ENCODE measurements around the gene ZNF335.

ZNF335 gene

GRCh38 chr20:45951925-45952834, 19.8 kb downstream of the ZNF335 start:
- DNase-seq = no peak

GRCh38 chr20:45950330-45950646, 21.7 kb downstream of the ZNF335 start:
- DNase-seq = no peak

GRCh38 chr20:45949542-45950329, 22.3 kb downstream of the ZNF335 start:
- no peak for DNase-seq

DNA sequence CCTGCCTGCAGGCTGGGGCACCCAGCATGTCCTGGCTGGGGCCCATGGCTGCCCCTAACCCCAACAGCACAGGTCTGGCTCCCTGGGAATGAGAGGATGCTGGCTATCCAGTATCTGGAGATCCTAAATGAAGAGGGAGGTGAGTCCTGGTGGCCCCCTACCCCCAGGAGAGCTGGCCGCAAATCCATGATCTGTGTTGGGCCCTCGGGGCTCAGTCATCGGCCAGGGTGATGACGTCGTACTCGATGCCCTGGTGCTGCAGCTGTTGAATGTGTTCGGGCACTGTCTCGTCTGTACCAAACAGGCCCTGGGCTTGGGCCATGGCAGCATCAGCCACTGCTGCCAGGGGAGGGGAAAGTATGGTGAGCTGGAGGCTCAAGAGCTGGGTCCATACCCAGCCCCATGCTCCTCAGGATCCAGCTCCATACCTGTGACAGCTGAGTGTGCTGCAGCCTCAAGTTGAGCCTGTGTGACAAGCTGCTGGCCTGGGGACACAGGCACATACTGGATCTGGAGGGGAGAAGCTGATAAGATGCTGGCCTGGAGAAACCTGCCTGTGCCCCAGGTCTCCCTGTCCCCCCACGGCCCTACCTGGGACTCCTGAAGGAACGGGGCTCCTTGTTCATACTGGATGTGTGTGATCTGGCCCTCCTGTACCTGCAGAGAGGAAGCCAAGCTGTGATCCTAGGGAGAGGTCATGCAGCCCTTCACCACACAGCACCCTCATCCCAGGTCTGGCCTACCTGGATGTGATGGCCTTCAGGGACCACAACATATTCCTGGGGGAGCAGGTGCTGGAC, 23.1 kb downstream of the ZNF335 start:
- no peak for DNase-seq

DNA sequence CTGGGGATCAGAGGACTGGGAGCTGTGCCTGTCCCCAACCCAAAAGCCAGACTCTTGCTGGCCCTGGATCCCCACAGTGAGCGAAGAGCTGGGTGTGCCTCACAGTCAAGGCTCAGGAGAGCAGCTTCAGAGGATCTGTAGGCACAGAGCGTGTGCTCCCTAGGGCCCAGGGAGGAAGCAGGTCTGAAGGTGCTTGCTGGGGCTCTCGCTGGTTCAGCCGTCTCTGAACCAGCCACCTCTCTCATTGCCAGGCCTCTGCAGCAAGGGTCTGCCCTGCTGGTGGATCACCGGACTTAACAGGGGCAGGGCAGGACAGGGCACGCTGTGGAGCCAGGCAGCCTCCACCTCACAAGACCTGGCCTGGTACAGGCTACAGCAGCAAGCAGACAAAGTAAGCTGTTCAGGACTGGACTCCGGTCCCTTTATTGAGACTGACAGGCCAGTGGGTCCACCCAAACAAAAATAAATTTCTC, 23.7 kb downstream of the ZNF335 start:
- DNase-seq = no peak

GRCh38 chr20:45947110-45947866, 24.7 kb downstream of the ZNF335 start:
- no peak for DNase-seq

GRCh38 chr20:45946149-45946970, 25.6 kb downstream of the ZNF335 start:
- DNase-seq = peak; percentile 10

- DNase-seq = no peak
These were observed 26.3 kb downstream of the ZNF335 start for GRCh38 chr20:45945678-45946148.

- DNase-seq = no peak
These were observed 26.9 kb downstream of the ZNF335 start for GRCh38 chr20:45944965-45945677.

DNA sequence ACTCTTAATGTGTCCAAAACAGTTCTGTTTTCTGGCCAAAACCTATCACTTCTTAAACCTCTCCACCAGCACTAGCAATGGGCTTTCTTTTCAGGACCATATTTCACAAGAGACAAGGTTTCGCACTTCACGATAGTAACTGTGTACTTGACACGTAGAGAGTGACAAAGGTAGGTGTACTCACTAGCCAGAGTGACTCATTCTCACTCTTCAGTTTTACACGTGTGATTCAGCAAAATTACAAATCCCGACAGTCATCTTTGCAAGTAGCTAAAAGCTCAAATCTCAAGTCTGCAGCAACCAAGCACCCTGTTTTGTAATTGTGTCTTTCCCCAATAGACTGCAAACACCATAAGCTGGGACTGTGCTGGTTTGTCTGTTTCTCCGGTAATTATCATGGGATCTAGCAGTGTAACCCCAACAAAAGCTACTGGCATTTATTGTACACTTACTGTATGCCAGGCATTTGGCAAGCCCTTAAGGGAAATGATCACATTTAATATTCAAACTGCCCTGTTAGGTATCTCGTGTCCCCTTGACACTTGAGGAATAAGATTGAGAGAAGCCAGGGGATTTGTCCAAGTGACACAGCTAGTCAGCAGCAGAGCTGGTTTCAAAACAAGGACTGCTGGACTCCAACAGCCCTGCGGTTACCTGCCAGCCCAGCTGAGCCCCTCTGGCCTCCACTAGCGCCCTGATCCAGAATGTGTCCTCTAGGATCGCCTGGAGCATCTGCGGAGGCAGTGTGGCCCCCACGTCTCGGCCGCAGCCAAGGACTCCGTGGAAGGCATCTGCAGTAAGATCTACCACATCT, 27.6 kb downstream of the ZNF335 start:
- DNase-seq = no peak

- DNase-seq = no peak
These were observed 28.4 kb downstream of the ZNF335 start for GRCh38 chr20:45943613-45944012.

DNA sequence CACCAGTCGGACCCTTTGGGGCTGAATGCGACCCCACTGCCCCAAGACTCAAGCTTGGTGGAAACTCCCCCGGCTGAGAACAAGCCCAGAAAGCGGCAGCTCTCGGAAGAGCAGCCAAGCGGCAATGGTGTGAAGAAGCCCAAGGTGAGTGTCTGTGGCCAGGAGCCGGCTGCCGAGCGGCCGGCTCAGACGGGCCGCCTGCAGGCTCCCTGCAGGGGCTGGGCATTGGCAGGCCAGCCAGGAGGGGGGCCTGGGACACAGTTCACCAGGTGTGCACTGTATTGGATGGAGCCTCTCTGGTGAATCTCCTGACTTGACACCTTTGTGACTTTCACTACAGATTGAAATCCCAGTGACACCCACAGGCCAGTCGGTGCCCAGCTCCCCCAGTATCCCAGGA, 31.5 kb downstream of the ZNF335 start:
- DNase-seq = no peak

DNA sequence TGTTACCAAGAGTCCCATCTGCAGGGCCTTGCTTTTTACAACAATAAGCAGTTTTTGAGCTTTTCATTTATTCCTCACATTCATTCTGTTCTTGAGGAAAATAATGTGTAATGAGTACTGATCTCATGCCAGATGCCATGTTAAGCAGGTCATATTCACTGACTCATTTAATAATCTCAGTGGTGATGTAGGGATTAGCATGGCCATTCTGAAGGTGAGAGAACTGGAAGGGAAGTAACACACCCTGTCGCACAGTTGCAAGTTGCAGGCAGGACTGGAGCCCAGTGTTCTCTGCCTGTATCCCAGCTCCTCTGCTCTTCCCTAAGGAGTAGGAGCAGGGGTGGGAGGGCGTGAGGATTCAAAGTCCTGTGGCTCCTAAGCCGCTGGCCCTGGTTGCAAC, 31.9 kb downstream of the ZNF335 start:
- no peak for DNase-seq

DNA sequence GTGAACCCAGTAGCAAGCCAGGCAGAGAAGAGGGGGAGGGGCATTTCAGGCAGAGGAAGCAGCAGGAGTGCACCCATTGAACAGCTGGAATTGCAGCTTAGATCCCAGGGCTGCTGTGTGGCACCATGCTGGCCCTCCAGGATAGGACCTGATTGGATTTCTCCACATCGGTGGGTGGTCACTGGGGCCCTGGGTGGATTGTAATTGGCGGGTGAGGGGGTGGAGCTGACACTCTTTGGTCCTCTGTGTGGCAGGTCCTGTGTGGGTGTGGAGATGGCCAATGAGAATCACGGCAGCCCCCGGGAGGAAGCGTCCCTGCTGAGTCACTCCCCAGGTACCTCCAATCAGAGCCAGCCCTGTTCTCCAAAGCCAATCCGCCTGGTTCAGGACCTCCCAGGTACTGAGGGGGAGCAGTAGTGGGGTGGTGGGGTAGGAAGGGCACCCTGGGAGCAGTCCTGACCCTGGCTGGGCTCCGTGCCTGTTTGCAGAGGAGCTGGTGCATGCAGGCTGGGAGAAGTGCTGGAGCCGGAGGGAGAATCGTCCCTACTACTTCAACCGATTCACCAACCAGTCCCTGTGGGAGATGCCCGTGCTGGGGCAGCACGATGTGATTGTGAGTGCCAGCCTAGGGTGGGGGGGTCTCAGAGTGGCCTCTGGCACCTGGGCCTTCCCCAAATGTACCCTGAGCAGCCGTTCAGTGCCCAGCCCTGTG, 33.1 kb downstream of the ZNF335 start:
- no peak for DNase-seq

DNA sequence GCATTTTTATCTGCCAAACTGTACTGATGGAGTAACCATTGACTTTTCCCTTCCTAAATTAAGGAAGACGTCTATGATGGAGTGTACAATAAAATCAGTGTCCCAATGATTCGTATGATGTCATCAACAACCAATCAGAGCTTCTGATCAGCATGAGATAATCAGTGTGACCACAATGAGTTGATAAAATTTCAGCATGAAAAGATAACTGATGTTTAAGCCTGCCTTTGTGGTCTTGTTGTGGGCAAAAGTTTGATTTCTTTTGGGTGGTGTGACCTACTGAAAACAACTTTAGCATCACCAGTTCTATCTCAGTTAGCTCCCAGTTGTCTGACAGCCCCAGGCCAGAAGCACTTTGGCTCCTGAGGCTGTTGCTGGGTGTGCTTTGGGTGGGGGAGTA, 34.2 kb downstream of the ZNF335 start:
- no peak for DNase-seq

- DNase-seq = no peak
These were observed 36.5 kb downstream of the ZNF335 start for GRCh38 chr20:45935416-45936046.

DNA sequence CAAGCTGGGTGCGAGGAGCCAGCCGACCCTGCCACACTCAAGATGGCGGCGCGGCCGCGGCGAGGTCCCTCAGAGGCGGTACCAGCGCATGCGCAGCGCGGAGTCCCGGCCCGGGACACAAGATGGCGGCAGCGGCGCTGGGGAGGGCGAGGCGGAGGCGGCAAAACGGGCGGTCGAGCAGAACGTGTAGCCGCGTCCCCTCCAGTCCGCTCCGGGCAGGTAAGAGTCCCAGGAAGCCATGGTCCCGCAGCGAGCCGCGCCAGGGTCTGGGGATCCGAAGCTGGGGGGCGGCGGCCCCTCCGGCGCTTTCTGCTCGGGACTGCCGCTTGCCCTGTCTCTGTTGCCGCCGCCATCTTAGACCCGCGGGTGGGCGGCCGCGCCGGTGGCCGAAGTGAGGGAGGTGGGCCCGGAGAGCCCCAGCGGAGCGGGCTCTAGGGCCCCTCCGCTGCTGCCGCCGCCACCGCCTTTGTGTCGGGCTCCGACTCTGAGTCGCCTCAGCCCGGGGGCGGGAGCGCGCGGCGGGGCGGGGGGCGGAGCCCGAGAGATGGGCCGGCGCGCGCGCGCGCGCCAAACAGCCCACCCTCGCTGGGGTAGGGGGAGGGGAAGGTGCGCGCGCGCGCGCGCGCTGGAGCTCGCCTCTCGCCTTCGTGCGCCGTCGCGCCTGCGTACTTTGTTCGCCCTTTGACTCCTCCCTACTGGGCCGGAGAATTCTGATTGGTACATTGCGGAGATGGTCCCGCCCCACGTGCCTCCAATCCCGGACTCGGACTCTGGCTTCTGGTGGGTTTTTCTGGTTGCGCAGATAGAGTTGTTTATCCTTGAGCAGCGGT, 37.2 kb downstream of the ZNF335 start, which contains the start of gene PCIF1:
TSS of gene PCIF1 (plus strand) at position 98 of the 830 bp plus-strand sequence. CDS start 4,317 bp downstream, outside the sequence.
- DNase-seq = peak; percentile 92
